IMR-90 (cell line): ENCODE data around the gene DENND10. TPM values are rescaled to one million over a fixed set of nuclear protein-coding genes. Genes with fewer than 3 reads are reported as not detected.

Experiments
- ATAC-seq: fragments of 200-7000 bp; cut with Tn5 transposase; 2 replicates; pipeline ENCODE4 v1.9.1; 2020; ENCODE audit warnings: low read depth, mild to moderate bottlenecking, moderate library complexity
- BruUV-seq: library from RNA; stranded (reverse); fragments of 400-500 nt; replicated peaks from 2 replicates; lab custom pipeline; 2021; lab: Mats Ljungman, UMichigan
- CTCF ChIA-PET: fragments of 300-600 bp; formaldehyde crosslinking; extraction: SDS; loops from one replicate; lab custom pipeline; 2021; ENCODE audit warnings: antibody characterized with exemption; lab: Yijun Ruan, JAX
- POLR2A ChIA-PET: fragments of 300-600 bp; sonication (Branson Sonifier 250); formaldehyde crosslinking; loops from one replicate; lab custom pipeline; 2022; ENCODE audit warnings: antibody characterized with exemption; ENCODE audit not compliant: unreplicated experiment; lab: Charles Lee
- DNase-seq: peaks from one replicate; pipeline ENCODE4 v3.0.0; 2013
- H2AFZ ChIP-seq: replicated peaks from 2 replicates; pipeline ENCODE3; 2013; ENCODE audit warnings: low read length, mild to moderate bottlenecking; ENCODE audit not compliant: poor library complexity
- H2AK5ac ChIP-seq: 2 replicates; pipeline ENCODE4 v1.6.1; 2013; ENCODE audit warnings: low read depth, low read length, inconsistent platforms
- H2AK9ac ChIP-seq: replicated peaks from 2 replicates; pipeline ENCODE3; 2013; ENCODE audit warnings: mild to moderate bottlenecking, low read depth, low read length, moderate library complexity; ENCODE audit not compliant: poor library complexity
- H2BK120ac ChIP-seq: 2 replicates; pipeline ENCODE4 v1.6.1; 2013; ENCODE audit warnings: low read depth, low read length, inconsistent platforms
- H2BK15ac ChIP-seq: 3 replicates; pipeline ENCODE4 v1.6.1; 2013; ENCODE audit warnings: low read depth, low read length, inconsistent platforms
- H2BK20ac ChIP-seq: 2 replicates; pipeline ENCODE4 v1.6.1; 2013; ENCODE audit warnings: low read depth, mild to moderate bottlenecking, inconsistent platforms, low read length, moderate library complexity
- H2BK5ac ChIP-seq: 2 replicates; pipeline ENCODE4 v1.6.1; 2013; ENCODE audit warnings: mild to moderate bottlenecking, low read depth, low read length, inconsistent platforms; ENCODE audit not compliant: poor library complexity, severe bottlenecking
- H3K14ac ChIP-seq: replicated peaks from 2 replicates; pipeline ENCODE4 v1.6.1; 2013; ENCODE audit warnings: low read depth, low read length, inconsistent platforms
- H3K18ac ChIP-seq: 2 replicates; pipeline ENCODE4 v1.6.1; 2013; ENCODE audit warnings: low read depth, low read length, control low read depth
- H3K23ac ChIP-seq: 2 replicates; pipeline ENCODE4 v1.6.1; 2013; ENCODE audit warnings: low read depth, low read length, inconsistent platforms
- H3K27ac ChIP-seq: 2 replicates; pipeline ENCODE4 v1.5.1; 2013; ENCODE audit warnings: mild to moderate bottlenecking, control low read depth, low read length; ENCODE audit not compliant: insufficient read depth
- H3K27me3 ChIP-seq: 2 replicates; pipeline ENCODE4 v1.6.1; 2013; ENCODE audit warnings: low read length; ENCODE audit not compliant: control insufficient read depth, insufficient read depth
- H3K36me3 ChIP-seq: 2 replicates; pipeline ENCODE4 v1.6.1; 2013; ENCODE audit warnings: low read length, mixed read lengths; ENCODE audit not compliant: control insufficient read depth, insufficient read depth
- H3K4ac ChIP-seq: 2 replicates; pipeline ENCODE4 v1.6.1; 2013; ENCODE audit warnings: low read depth, low read length, inconsistent platforms
- H3K4me1 ChIP-seq: 2 replicates; pipeline ENCODE4 v1.6.1; 2013; ENCODE audit warnings: low read length, mixed read lengths; ENCODE audit not compliant: control insufficient read depth, insufficient read depth
- H3K4me2 ChIP-seq: 2 replicates; pipeline ENCODE4 v1.6.1; 2013; ENCODE audit warnings: low read depth, mild to moderate bottlenecking, control low read depth, low read length, moderate library complexity
- H3K4me3 ChIP-seq: 2 replicates; pipeline ENCODE4 v1.5.1; 2013; ENCODE audit warnings: low read depth, mild to moderate bottlenecking, control low read depth, low read length, moderate library complexity; ENCODE audit not compliant: insufficient read depth
- H3K56ac ChIP-seq: 2 replicates; pipeline ENCODE4 v1.6.1; 2013; ENCODE audit warnings: low read length, inconsistent platforms; ENCODE audit not compliant: insufficient read depth; ENCODE audit errors: extremely low read depth
- H3K79me1 ChIP-seq, 2 experiments: 2 replicates each; pipeline ENCODE4 v1.6.1; 2013; ENCODE audit warnings: low read length in 2 of 2, inconsistent platforms in 1 of 2, low read depth in 1 of 2
- H3K9ac ChIP-seq: 2 replicates; pipeline ENCODE4 v1.6.1; 2013; ENCODE audit warnings: low read depth, low read length, control low read depth
- H3K9me1 ChIP-seq: 2 replicates; pipeline ENCODE4 v1.6.1; 2013; ENCODE audit warnings: low read length, inconsistent platforms; ENCODE audit not compliant: insufficient read depth
- H3K9me3 ChIP-seq: 2 replicates; pipeline ENCODE4 v1.6.1; 2013; ENCODE audit warnings: low read length; ENCODE audit not compliant: control insufficient read depth, insufficient read depth
- H4K20me1 ChIP-seq: 2 replicates; pipeline ENCODE4 v1.6.1; 2013; ENCODE audit warnings: low read length, inconsistent platforms; ENCODE audit not compliant: insufficient read depth
- H4K5ac ChIP-seq: 2 replicates; pipeline ENCODE4 v1.6.1; 2013; ENCODE audit warnings: mild to moderate bottlenecking, low read depth, low read length, control low read depth
- H4K8ac ChIP-seq, 2 experiments: 2 replicates each; pipeline ENCODE4 v1.6.1; 2013; ENCODE audit warnings: low read depth in 2 of 2, low read length in 2 of 2, control low read depth in 1 of 2, inconsistent platforms in 1 of 2
- H4K91ac ChIP-seq: 2 replicates; pipeline ENCODE4 v1.6.1; 2013; ENCODE audit warnings: low read depth, low read length, inconsistent platforms; ENCODE audit not compliant: insufficient read depth
- BHLHE40 ChIP-seq: fragments of 150-350 bp; IDR thresholded peaks from 2 replicates; pipeline ENCODE4 v1.6.1; 2016; ENCODE audit warnings: mild to moderate bottlenecking, low read depth, low read length
- CEBPB ChIP-seq: IDR thresholded peaks from 2 replicates; pipeline ENCODE4 v1.6.1; 2012; ENCODE audit warnings: low read depth, low read length, improper control_type of control experiment
- CTCF ChIP-seq: conservative IDR thresholded peaks from 2 replicates; pipeline ENCODE4 v1.5.1; 2012; ENCODE audit warnings: mild to moderate bottlenecking, low read depth, low read length, improper control_type of control experiment
- FOS ChIP-seq: fragments of 150-350 bp; IDR thresholded peaks from 2 replicates; pipeline ENCODE4 v1.6.1; 2016; ENCODE audit warnings: low read depth, low read length
- MAFK ChIP-seq: IDR thresholded peaks from 2 replicates; pipeline ENCODE4 v1.6.1; 2012; ENCODE audit warnings: low read depth, low read length, improper control_type of control experiment
- MAZ ChIP-seq: IDR thresholded peaks from 2 replicates; pipeline ENCODE4 v1.6.1; 2012; ENCODE audit warnings: low read depth, mild to moderate bottlenecking, low read length, improper control_type of control experiment, moderate library complexity, borderline replicate concordance
- MXI1 ChIP-seq: IDR thresholded peaks from 2 replicates; pipeline ENCODE4 v1.6.1; 2012; ENCODE audit warnings: low read depth, mild to moderate bottlenecking, low read length, moderate library complexity, borderline replicate concordance
- RAD21 ChIP-seq: IDR thresholded peaks from 2 replicates; pipeline ENCODE4 v1.6.1; 2012; ENCODE audit warnings: low read length, improper control_type of control experiment
- RCOR1 ChIP-seq: IDR thresholded peaks from 2 replicates; pipeline ENCODE4 v1.6.1; 2012; ENCODE audit warnings: mild to moderate bottlenecking, low read length, improper control_type of control experiment; ENCODE audit not compliant: insufficient replicate concordance
- RFX5 ChIP-seq: IDR thresholded peaks from 2 replicates; pipeline ENCODE4 v1.8.0; 2012; ENCODE audit warnings: low read depth, mild to moderate bottlenecking, low read length, moderate library complexity
- WGBS, 2 experiments: methylation state at CpG; one replicate each; pipeline versions ENCODE4 v1.1.5 to v1.1.7; 2013; ENCODE audit warnings: missing lambda C conversion rate in 2 of 2; ENCODE audit not compliant: insufficient read length in 1 of 2; ENCODE audit errors: extremely low coverage in 2 of 2; 5-methylcytosine and 5-hydroxymethylcytosine counted together
- dilution Hi-C: fragments of 300-500 bp; cut with HindIII; formaldehyde crosslinking; loops from one replicate; pipeline ENCODE4 v1.14.3; 2018; ENCODE audit warnings: low sequenced_read_pairs; ENCODE audit not compliant: unreplicated experiment
- in situ Hi-C: fragments of 300-500 bp; cut with MboI; formaldehyde crosslinking; loops from 3 replicates; pipeline ENCODE4 v1.14.3; 2019; ENCODE audit warnings: low sequenced_read_pairs, inconsistent platforms, mixed read lengths
- intact Hi-C: fragments of 100-400 bp; cut with micrococcal nuclease; formaldehyde crosslinking; loops from 2 replicates; pipeline ENCODE4 v1.10.0; 2022
- polyA plus RNA-seq, 3 experiments: library from polyadenylated mRNA; depleted of rRNA; stranded (reverse); fragments of >200 nt; gene quantifications; 2 replicates each; pipeline ENCODE4 v1.2.3, GENCODE V29; 2012; ENCODE audit warnings: low replicate concordance in 1 of 3
- total RNA-seq: library from RNA; depleted of rRNA; stranded (reverse); fragments of >200 nt; gene quantifications from 2 replicates; pipeline ENCODE4 v1.2.3, GENCODE V29; 2012
- TF ChIP-seq, protein P1 (sequence below): fragments of 150-350 bp; IDR thresholded peaks from 2 replicates; pipeline ENCODE4 v1.6.1; 2017; ENCODE audit warnings: mild to moderate bottlenecking, antibody characterized with exemption, low read length, low read depth

Gene DENND10
- total and polyA plus RNA-seq, 2 of the 4 experiments (the other 2 are of a cell fraction), result 50.9 to 81.4 TPM

- no peak for TF ChIP-seq MXI1
Measured at GRCh38 chr10:119177708-119178371, 73.9 kb downstream of the DENND10 start (continued).

- WGBS, 2 experiments, result 0% methylated on average over 26 of the region's 45 CpGs; no CpG with 5 or more reads in 1 of the 2 experiments
- Histone ChIP-seq H3K9me3 (no peaks in the 10 kb centered on the region), H3K4me1 (peaks cover 3% of the 10 kb centered on the region), H2BK20ac (peak within 1 kb of the TSS; percentile 64), H2BK120ac (peak within 1 kb of the TSS; percentile 93), H2BK5ac (peak within 1 kb of the TSS; percentile 98), H3K56ac (peak within 1 kb of the TSS; percentile 97), H3K4ac (peak within 1 kb of the TSS; percentile 98), H4K8ac (peak within 1 kb of the TSS; percentile 88 to 99), H2BK15ac (peak within 1 kb of the TSS; percentile 81), H3K23ac (peak within 1 kb of the TSS; percentile 95), H2AK9ac (peak within 1 kb of the TSS; percentile 95), H3K9ac (peak within 1 kb of the TSS; percentile 99), H4K91ac (peak within 1 kb of the TSS; percentile 91), H3K4me3 (peak within 1 kb of the TSS; percentile 90), H4K20me1 (no peaks in the 10 kb centered on the region), H4K5ac (peak within 1 kb of the TSS; percentile 99), H3K18ac (peak within 1 kb of the TSS; percentile 97), H3K9me1 (peaks cover 10% of the 10 kb centered on the region), H3K14ac (peak within 1 kb of the TSS; percentile 100), H3K36me3 (peaks cover 10% of the 10 kb centered on the region), H2AFZ (peak within 1 kb of the TSS; percentile 94), H3K27ac (peak within 1 kb of the TSS; percentile 99), H3K79me1 (peaks cover 31 to 44% of the 10 kb centered on the region in 2 experiments), H3K4me2 (peak within 1 kb of the TSS; percentile 96), H3K27me3 (no peaks in the 10 kb centered on the region), H2AK5ac (peak within 1 kb of the TSS; percentile 99)
- dilution Hi-C loops (no loop called here), intact Hi-C loops (loop anchor here (1.0 kb wide), 1 partner anchor 98 kb away; the partner anchor contains the start of gene EIF3A), in situ Hi-C loops (loop anchor here (25.0 kb wide), 2 partner anchors 441 to 684 kb away; partner anchors contain the start of gene MCMBP)
- ATAC-seq, result peak; percentile 99
- peak; percentile 83 for DNase-seq
- POLR2A ChIA-PET, result no interaction called here
- TSS peak; percentile 75 for BruUV-seq
- CTCF ChIA-PET, result no interaction called here
- TF ChIP-seq RAD21 (peak; percentile 3; the same call in 1 of the 2 replicates), BHLHE40 (no peak), CEBPB (no peak), MAFK (no peak), CTCF (0 out of 2 replicates have a peak, but pooled peaks have one; percentile 13), RCOR1 (no peak), MXI1 (no peak; the same call in 1 of the 2 replicates), FOS (no peak), RFX5 (no peak), MAZ (peak; percentile 79; the same call in 1 of the 2 replicates)
- TF ChIP-seq, protein P1, sequence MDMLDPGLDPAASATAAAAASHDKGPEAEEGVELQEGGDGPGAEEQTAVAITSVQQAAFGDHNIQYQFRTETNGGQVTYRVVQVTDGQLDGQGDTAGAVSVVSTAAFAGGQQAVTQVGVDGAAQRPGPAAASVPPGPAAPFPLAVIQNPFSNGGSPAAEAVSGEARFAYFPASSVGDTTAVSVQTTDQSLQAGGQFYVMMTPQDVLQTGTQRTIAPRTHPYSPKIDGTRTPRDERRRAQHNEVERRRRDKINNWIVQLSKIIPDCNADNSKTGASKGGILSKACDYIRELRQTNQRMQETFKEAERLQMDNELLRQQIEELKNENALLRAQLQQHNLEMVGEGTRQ, result peak; percentile 55; the same call in 1 of the 2 replicates
Measured at GRCh38 chr10:119178372-119179119, 74.6 kb downstream of the DENND10 start, which contains the start of gene PRDX3. TSS of gene PRDX3 (minus strand) at chr10:119178812. CDS start at chr10:119178790, 22 bp downstream.
